HEK293 (cell line): Measurements from ENCODE around the gene SPA17.

Experiments
- ATF2 ChIP-seq: fragments of 450-650 bp; formaldehyde crosslinking; IDR thresholded peaks from 2 replicates; pipeline ENCODE4 v1.5.1; 2016; ENCODE audit warnings: missing biosample characterization, missing genetic modification characterization, low read depth
- BCL11B ChIP-seq: fragments of 450-650 bp; formaldehyde crosslinking; IDR thresholded peaks from 2 replicates; pipeline ENCODE4 v1.5.1; 2016; ENCODE audit warnings: low read depth, missing biosample characterization, missing genetic modification characterization
- GFI1B ChIP-seq: fragments of 450-650 bp; formaldehyde crosslinking; IDR thresholded peaks from 2 replicates; pipeline ENCODE4 v1.5.1; 2016; ENCODE audit warnings: missing biosample characterization, missing genetic modification characterization
- HOXD13 ChIP-seq: sonication (generic); formaldehyde crosslinking; IDR thresholded peaks from 2 replicates; pipeline ENCODE4 v1.8.0; 2022; ENCODE audit warnings: missing genetic modification reagents, borderline replicate concordance
- REPIN1 ChIP-seq: fragments of 450-650 bp; formaldehyde crosslinking; IDR thresholded peaks from 2 replicates; pipeline ENCODE4 v1.5.1; 2017; ENCODE audit warnings: missing biosample characterization, missing genetic modification characterization, low read depth
- ZBTB10 ChIP-seq: fragments of 450-650 bp; formaldehyde crosslinking; IDR thresholded peaks from 2 replicates; pipeline ENCODE4 v1.5.1; 2016; ENCODE audit warnings: missing biosample characterization, missing genetic modification characterization
- ZFP69B ChIP-seq: fragments of 450-650 bp; formaldehyde crosslinking; IDR thresholded peaks from 2 replicates; pipeline ENCODE4 v1.5.1; 2016; ENCODE audit warnings: missing biosample characterization, missing genetic modification characterization
- ZNF266 ChIP-seq: fragments of 450-650 bp; formaldehyde crosslinking; IDR thresholded peaks from 2 replicates; pipeline ENCODE4 v1.5.1; 2016; ENCODE audit warnings: missing biosample characterization, missing genetic modification characterization, low read depth
- ZNF350 ChIP-seq: fragments of 450-650 bp; formaldehyde crosslinking; IDR thresholded peaks from 2 replicates; pipeline ENCODE4 v1.5.0; 2017; ENCODE audit warnings: missing biosample characterization, mild to moderate bottlenecking, missing genetic modification characterization
- ZNF404 ChIP-seq: fragments of 450-650 bp; formaldehyde crosslinking; IDR thresholded peaks from 2 replicates; pipeline ENCODE4 v1.5.1; 2017; ENCODE audit warnings: missing biosample characterization, missing genetic modification characterization
- ZNF416 ChIP-seq: fragments of 450-650 bp; formaldehyde crosslinking; IDR thresholded peaks from 2 replicates; pipeline ENCODE4 v1.5.1; 2016; ENCODE audit warnings: missing biosample characterization, missing genetic modification characterization
- ZNF449 ChIP-seq: fragments of 450-650 bp; formaldehyde crosslinking; IDR thresholded peaks from 2 replicates; pipeline ENCODE4 v1.5.1; 2017; ENCODE audit warnings: missing biosample characterization, mild to moderate bottlenecking, missing genetic modification characterization, moderate library complexity
- ZNF561 ChIP-seq: fragments of 450-650 bp; IDR thresholded peaks from 2 replicates; pipeline ENCODE4 v1.5.1; 2018; ENCODE audit warnings: missing biosample characterization, missing genetic modification characterization, borderline replicate concordance
- ZNF624 ChIP-seq: fragments of 450-650 bp; formaldehyde crosslinking; IDR thresholded peaks from 2 replicates; pipeline ENCODE4 v1.5.1; 2017; ENCODE audit warnings: missing biosample characterization, missing genetic modification characterization
- ZNF626 ChIP-seq: fragments of 450-650 bp; sonication (Bioruptor Pico); formaldehyde crosslinking; IDR thresholded peaks from 2 replicates; pipeline ENCODE4 v1.5.1; 2018; ENCODE audit warnings: missing biosample characterization, missing genetic modification characterization, inconsistent platforms
- ZNF639 ChIP-seq: fragments of 450-650 bp; formaldehyde crosslinking; IDR thresholded peaks from 2 replicates; pipeline ENCODE4 v1.5.1; 2016; ENCODE audit warnings: missing biosample characterization, missing genetic modification characterization
- ZNF660 ChIP-seq: fragments of 450-650 bp; IDR thresholded peaks from 2 replicates; pipeline ENCODE4 v1.5.1; 2018; ENCODE audit warnings: missing biosample characterization, mild to moderate bottlenecking, missing genetic modification characterization
- ZNF701 ChIP-seq: fragments of 450-650 bp; formaldehyde crosslinking; IDR thresholded peaks from 2 replicates; pipeline ENCODE4 v1.5.1; 2016; ENCODE audit warnings: missing biosample characterization, missing genetic modification characterization
- ZNF777 ChIP-seq: fragments of 450-650 bp; formaldehyde crosslinking; IDR thresholded peaks from 2 replicates; pipeline ENCODE4 v1.5.1; 2017; ENCODE audit warnings: missing biosample characterization, missing genetic modification characterization, borderline replicate concordance
- ZSCAN30 ChIP-seq: fragments of 450-650 bp; IDR thresholded peaks from 2 replicates; pipeline ENCODE4 v1.5.1; 2018; ENCODE audit warnings: missing biosample characterization, mild to moderate bottlenecking, missing genetic modification characterization, moderate library complexity
- TF ChIP-seq, protein P1 (sequence below): fragments of 450-650 bp; formaldehyde crosslinking; IDR thresholded peaks from 2 replicates; pipeline ENCODE4 v1.5.1; 2016; ENCODE audit warnings: missing biosample characterization, missing genetic modification characterization, borderline replicate concordance
- TF ChIP-seq, protein P2 (sequence below): fragments of 450-650 bp; formaldehyde crosslinking; IDR thresholded peaks from 2 replicates; pipeline ENCODE4 v1.5.1; 2016; ENCODE audit warnings: missing biosample characterization, missing genetic modification characterization
- TF ChIP-seq, protein P3 (sequence below): fragments of 450-650 bp; formaldehyde crosslinking; IDR thresholded peaks from 2 replicates; pipeline ENCODE4 v1.5.1; 2016; ENCODE audit warnings: missing biosample characterization, missing genetic modification characterization

SPA17 gene

DNA sequence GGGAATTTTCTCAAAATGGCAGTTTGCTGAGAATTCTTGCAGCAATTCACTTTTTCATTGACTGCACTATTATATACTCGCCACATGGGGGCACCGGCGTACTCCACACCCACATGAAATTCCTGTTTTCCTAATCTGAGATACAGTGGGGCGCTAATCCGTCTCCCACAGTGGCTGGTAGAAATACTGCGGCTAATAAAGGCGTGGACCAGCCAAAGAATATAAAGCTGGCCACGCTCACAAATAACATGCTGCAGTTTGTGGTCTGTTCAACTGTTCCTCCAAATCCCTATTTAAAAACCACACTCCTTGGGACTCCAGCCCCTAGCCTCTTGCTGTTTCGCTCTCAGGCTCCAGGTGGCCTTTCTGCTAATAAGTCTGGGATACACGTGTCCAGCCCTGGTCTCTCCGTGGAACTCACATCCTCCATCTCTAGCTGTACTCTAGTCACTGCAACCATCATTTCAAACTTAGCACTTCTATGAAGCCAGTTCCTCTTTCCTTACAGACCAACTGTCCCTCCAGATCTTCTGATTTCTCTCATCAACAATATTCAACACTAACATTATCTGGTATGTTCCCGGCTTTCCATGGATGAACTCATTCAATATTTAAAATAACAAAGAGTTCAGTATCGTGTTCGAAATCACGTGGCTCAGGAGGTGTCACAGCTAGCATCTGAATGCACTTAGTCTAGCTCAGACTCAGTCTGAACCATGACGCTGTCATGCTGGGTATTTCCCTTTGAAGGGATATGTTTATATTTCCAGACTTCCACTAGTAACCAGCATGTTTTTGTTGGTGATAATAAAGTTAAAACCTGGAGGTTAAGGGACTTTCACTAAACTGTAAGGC, 29.1 kb upstream of the SPA17 start (continued):
- no peak for TF ChIP-seq ZNF639 (tag by site-specific recombination)
- TF ChIP-seq ZNF777 (tag by site-specific recombination), result no peak
- peak; percentile 34; the same call in 1 of the 2 replicates for TF ChIP-seq ZBTB10 (tag by site-specific recombination)
- TF ChIP-seq HOXD13 (CRISPR knock-in tag), result no peak
- no peak for TF ChIP-seq ZNF660 (tag by site-specific recombination)
- no peak for TF ChIP-seq REPIN1 (tag by site-specific recombination)
- TF ChIP-seq ZSCAN30, result no peak
- TF ChIP-seq, protein P1, sequence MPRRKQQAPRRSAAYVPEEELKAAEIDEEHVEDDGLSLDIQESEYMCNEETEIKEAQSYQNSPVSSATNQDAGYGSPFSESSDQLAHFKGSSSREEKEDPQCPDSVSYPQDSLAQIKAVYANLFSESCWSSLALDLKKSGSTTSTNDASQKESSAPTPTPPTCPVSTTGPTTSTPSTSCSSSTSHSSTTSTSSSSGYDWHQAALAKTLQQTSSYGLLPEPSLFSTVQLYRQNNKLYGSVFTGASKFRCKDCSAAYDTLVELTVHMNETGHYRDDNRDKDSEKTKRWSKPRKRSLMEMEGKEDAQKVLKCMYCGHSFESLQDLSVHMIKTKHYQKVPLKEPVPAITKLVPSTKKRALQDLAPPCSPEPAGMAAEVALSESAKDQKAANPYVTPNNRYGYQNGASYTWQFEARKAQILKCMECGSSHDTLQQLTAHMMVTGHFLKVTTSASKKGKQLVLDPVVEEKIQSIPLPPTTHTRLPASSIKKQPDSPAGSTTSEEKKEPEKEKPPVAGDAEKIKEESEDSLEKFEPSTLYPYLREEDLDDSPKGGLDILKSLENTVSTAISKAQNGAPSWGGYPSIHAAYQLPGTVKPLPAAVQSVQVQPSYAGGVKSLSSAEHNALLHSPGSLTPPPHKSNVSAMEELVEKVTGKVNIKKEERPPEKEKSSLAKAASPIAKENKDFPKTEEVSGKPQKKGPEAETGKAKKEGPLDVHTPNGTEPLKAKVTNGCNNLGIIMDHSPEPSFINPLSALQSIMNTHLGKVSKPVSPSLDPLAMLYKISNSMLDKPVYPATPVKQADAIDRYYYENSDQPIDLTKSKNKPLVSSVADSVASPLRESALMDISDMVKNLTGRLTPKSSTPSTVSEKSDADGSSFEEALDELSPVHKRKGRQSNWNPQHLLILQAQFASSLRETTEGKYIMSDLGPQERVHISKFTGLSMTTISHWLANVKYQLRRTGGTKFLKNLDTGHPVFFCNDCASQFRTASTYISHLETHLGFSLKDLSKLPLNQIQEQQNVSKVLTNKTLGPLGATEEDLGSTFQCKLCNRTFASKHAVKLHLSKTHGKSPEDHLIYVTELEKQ, result no peak
- no peak for TF ChIP-seq ZNF416
- no peak for TF ChIP-seq ZNF350 (tag by site-specific recombination)
- no peak for TF ChIP-seq ZNF404 (tag by site-specific recombination)
- TF ChIP-seq ZNF266, result no peak
- TF ChIP-seq ZFP69B (tag by site-specific recombination), result no peak
- no peak for TF ChIP-seq ATF2
- TF ChIP-seq BCL11B (tag by site-specific recombination), result no peak
- TF ChIP-seq ZNF624 (tag by site-specific recombination), result no peak
- no peak for TF ChIP-seq ZNF701
- TF ChIP-seq, protein P2, sequence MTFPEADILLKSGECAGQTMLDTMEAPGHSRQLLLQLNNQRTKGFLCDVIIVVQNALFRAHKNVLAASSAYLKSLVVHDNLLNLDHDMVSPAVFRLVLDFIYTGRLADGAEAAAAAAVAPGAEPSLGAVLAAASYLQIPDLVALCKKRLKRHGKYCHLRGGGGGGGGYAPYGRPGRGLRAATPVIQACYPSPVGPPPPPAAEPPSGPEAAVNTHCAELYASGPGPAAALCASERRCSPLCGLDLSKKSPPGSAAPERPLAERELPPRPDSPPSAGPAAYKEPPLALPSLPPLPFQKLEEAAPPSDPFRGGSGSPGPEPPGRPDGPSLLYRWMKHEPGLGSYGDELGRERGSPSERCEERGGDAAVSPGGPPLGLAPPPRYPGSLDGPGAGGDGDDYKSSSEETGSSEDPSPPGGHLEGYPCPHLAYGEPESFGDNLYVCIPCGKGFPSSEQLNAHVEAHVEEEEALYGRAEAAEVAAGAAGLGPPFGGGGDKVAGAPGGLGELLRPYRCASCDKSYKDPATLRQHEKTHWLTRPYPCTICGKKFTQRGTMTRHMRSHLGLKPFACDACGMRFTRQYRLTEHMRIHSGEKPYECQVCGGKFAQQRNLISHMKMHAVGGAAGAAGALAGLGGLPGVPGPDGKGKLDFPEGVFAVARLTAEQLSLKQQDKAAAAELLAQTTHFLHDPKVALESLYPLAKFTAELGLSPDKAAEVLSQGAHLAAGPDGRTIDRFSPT (tag by site-specific recombination), result no peak
- TF ChIP-seq, protein P3, sequence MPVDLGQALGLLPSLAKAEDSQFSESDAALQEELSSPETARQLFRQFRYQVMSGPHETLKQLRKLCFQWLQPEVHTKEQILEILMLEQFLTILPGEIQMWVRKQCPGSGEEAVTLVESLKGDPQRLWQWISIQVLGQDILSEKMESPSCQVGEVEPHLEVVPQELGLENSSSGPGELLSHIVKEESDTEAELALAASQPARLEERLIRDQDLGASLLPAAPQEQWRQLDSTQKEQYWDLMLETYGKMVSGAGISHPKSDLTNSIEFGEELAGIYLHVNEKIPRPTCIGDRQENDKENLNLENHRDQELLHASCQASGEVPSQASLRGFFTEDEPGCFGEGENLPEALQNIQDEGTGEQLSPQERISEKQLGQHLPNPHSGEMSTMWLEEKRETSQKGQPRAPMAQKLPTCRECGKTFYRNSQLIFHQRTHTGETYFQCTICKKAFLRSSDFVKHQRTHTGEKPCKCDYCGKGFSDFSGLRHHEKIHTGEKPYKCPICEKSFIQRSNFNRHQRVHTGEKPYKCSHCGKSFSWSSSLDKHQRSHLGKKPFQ, result no peak
- no peak for TF ChIP-seq ZNF449 (tag by site-specific recombination)
- TF ChIP-seq GFI1B (tag by site-specific recombination), result no peak
- 0 out of 2 replicates have a peak, but pooled peaks have one; percentile 23 for TF ChIP-seq ZNF561 (tag by site-specific recombination)
- TF ChIP-seq ZNF626 (tag by site-specific recombination), result no peak
